HG03521 (cell line): ENCODE data around the gene KLHL18.
"Not testable (repeated sequence)": the region's sequence is repeated elsewhere in the genome, so short reads cannot be mapped to it uniquely, and the experiment has no call there.

Experiments
- ATAC-seq: cut with Tn5 transposase; IDR thresholded peaks from one replicate; pipeline ENCODE4 v1.9.1; 2021; ENCODE audit warnings: mild to moderate bottlenecking, moderate library complexity; ENCODE audit not compliant: unreplicated experiment

KLHL18 gene

DNA sequence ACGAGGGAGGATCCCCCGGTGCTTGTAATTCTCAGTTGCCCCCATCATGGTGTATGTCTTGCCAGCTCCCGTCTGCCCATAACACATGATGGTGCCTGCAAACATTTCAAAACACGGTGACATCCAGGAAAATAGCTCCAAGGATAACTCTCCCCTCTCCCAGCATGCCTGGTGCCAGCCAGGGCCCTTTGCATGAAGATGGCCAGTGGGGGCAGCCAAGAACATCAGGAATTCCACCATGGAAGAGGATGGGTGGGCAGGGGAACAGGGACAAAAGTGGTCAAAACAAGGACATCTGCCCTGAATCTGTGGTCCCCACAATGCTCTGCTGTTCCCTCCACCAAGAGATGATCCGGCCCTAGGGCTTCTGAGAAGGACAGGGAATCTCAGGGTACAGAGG lies 9.2 kb upstream of the KLHL18 start:
- no peak for ATAC-seq

GRCh38 chr3:47274652-47275051 lies 8.1 kb upstream of the KLHL18 start:
- ATAC-seq, result no peak

DNA sequence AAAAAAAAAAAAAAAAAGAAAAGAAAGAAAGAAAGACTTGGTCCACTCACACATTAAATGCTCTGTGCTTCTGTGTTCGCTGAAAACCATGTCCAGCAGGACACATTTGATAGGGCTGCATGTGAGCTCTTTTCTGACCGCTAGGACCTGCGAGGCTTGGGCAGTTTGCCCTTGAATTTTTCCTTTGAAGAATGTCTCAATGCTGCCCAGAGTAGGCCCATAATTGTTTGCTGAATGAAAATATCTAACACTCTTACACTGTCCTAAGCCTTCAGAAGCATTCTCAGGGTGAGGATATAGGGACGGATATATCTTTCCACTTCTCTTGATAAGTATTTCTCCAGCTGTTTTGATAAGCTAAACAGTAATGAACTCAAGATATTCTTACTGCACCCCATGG lies 6.2 kb upstream of the KLHL18 start:
- no peak for ATAC-seq

GRCh38 chr3:47280519-47280918 lies 2.2 kb upstream of the KLHL18 start:
- ATAC-seq, result no peak

- peak; percentile 4 for ATAC-seq
Measured at GRCh38 chr3:47283193-47283537, 421 bp downstream of the KLHL18 start.

DNA sequence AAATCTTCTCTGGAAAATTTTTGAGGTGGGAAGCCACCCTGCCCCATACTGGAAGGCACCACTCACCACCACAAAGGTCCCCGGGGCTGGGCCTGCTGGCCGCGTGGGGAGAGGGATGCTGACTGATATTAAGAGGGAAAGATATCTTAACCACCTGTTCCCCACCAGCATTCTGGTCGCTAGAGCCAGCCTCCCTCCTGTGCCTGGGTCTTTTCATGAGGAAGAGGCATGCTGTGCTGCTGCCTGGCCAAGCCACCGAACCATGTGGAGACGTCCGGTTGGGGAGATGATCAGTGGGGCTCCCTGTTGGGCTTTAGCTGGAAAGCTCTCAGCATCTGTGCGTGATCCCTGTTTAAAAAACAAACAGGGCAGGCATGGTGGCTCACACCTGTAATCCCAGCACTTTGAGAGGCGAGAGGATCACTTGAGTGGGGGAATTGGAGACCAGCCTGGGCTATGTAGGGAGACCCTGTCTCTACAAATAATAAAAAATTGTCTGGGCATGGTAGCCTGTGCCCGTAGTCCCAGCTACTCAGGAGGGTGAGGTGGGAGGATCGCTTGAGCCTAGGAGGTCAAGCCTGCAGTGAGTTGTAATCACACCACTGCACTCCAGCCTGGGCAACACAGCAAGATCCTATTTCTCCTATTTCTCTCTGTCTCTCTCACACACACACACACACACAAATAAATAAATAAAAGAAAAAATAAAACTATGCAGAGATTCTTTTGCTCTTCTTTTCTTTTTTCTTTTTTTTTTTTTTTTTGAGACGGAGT lies 1.0 kb downstream of the KLHL18 start:
- ATAC-seq, result no peak

- no peak for ATAC-seq
Measured at GRCh38 chr3:47288966-47289910, 6.5 kb downstream of the KLHL18 start.

DNA sequence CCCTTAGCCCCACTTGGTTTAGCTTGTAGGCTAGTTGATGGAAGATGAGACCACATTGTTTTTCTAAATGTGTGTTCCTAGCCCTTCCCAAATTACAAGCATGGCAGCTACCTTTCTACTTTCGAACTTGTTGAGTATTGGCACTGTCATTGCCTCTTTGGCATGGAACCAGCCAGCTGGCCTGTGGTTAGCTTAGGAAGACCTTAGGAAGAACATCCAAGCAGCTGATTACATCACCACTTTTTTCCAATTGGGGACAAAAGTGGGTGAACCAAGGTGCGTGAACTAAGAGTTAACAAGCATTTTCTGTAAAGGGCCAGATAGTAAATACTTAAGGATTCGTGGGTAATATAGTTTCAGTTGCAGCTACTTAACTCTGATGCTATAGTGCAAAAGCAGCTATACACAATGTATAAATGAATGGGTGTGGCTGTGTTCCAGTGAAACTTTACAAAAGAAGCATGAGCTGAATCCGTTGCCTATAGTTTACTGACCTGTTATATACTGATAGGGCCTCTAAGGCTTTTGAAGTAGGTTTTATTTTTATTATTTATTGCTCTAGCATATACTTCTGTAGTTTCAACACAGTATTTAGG lies 8.5 kb downstream of the KLHL18 start:
- no peak for ATAC-seq

- ATAC-seq, result not testable (repeated sequence)
Measured at GRCh38 chr3:47291754-47292420, 9.1 kb downstream of the KLHL18 start.

- ATAC-seq, result no peak
Measured at GRCh38 chr3:47293822-47294221, 11.1 kb downstream of the KLHL18 start.

DNA sequence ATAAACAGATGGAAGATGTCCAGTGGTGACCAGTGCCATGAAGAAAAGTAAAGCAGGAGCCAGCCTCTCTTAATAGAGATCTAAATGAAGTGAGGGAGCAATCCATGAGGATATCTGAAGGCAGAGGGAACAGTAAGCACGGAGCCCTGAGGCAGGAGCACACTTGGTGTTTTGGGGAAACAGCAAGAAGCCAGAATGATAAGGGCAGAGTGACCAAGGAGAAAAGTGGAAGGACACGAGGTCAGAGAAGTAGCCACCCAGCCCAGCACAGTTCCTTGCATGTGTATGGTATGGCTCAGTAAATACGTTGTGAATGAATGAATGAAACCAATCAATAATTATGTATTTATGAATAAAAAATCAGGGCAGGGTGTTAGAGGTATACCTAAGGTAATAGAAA lies 11.6 kb downstream of the KLHL18 start:
- no peak for ATAC-seq

DNA sequence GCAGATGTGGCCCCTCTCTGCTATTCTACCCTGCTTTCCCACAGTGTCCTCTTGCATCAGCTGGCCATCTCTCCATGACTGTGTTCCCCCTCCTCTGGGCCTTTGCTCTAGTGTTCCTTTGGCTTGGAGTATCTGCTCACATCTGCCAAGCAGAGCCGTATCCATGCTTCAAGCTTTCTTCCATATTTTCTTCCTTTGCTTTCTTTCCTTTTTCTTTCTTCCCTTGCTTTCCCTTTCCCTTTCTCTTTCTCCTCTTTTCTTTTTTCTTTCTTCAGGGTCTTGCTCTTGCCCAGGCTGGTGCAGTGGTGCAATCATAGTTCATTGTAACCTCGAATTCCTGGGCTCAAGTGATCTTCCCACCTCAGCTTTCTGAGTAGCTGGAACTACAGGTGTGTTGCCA lies 12.6 kb downstream of the KLHL18 start:
- no peak for ATAC-seq

- ATAC-seq, result no peak
Measured at GRCh38 chr3:47295976-47296375, 13.2 kb downstream of the KLHL18 start.

- ATAC-seq, result no peak
Measured at GRCh38 chr3:47296562-47297302, 14.0 kb downstream of the KLHL18 start.

GRCh38 chr3:47298439-47298838 lies 15.7 kb downstream of the KLHL18 start:
- no peak for ATAC-seq

- ATAC-seq, result no peak
Measured at GRCh38 chr3:47299381-47300318, 16.9 kb downstream of the KLHL18 start.

DNA sequence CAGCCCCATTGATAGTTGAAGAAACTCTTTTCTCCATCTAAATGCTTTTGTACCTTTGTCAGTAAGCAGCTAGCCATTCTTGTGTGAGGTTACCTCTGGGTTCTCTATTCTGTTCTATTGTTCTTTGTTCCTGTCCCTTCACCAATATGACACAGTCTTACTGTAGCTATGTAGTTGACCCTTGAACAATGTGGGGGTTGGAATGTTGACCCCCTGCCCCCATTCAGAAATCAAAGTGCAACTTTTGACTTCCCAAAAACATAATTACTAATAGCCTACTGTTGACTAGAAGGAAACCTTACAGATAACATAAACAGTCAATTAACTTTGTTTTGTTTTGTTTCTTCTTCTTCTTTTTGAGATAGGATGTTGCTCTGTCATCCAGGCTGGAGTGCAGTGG lies 18.7 kb downstream of the KLHL18 start:
- no peak for ATAC-seq

DNA sequence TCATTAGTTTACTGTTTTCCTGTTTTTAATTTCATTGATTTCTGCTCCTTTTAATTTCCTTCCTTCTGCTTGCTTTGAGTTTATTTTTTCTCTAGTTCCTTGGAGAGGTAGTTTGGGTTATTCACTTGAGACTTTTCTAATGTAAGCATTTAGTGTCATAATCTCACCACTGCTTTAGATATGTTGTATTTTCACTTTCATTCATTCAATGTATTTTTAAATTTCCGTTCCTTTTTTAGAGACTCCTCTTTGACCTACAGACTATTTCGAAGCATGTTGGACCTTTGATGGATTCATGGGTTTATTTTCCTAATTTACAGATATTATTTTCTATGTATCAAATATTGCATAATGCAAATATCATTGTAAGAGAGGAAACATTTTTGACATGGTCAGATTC lies 23.3 kb downstream of the KLHL18 start:
- ATAC-seq, result no peak

GRCh38 chr3:47309231-47309630 lies 26.5 kb downstream of the KLHL18 start:
- ATAC-seq, result not testable (repeated sequence)
